GM10847 (cell line): Measurements from ENCODE around the gene CCL28.

Source experiments
- POLR2A ChIP-seq: IDR thresholded peaks from 2 replicates; pipeline ENCODE4 v1.6.1; 2011; ENCODE audit not compliant: insufficient read length; ENCODE audit errors: extremely low read depth

CCL28 gene, protein sequence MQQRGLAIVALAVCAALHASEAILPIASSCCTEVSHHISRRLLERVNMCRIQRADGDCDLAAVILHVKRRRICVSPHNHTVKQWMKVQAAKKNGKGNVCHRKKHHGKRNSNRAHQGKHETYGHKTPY

DNA sequence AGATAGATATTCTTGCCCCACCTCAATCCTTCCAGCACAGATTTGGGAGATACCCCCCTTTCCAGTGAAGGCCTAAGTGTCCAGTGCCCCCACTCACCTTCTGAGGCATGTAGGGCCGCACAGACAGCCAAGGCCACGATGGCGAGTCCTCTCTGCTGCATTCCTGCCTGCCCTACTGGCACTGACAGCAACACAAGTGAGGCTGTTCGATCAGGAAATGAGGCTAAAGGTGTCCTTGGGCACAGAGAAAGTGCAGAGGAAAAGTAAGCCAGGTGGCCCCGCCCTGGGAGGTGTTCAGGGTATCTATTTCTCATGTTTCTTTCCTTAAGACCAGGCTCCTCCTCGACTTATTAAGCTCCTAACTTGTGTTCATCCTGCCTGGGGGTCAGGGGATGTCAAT lies at the start of gene CCL28:
CCL28 (minus strand) TSS at position 236 of the 400 bp plus-strand sequence; CDS start at position 161, 75 bp downstream.
- no peak for TF ChIP-seq POLR2A

DNA sequence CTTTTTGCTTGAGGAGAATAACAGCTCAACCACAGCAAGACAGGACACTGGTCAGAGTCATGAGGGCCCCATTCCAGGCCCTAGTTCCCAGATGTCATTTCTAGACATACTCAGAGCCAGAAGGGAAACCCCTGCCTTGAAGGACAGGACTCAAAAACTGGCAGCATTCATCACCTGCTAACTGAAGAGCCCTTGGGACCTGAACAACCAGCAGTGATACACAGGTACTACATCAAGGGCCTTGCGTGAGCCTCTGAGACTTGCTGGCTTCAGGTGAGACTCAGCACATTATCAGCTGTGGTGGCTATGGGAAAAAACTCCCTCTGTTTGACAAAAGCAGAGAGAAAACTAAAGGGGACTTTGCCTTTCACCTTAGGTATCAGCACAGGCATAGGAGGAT lies 48.9 kb upstream of the CCL28 start:
- TF ChIP-seq POLR2A: no peak

DNA sequence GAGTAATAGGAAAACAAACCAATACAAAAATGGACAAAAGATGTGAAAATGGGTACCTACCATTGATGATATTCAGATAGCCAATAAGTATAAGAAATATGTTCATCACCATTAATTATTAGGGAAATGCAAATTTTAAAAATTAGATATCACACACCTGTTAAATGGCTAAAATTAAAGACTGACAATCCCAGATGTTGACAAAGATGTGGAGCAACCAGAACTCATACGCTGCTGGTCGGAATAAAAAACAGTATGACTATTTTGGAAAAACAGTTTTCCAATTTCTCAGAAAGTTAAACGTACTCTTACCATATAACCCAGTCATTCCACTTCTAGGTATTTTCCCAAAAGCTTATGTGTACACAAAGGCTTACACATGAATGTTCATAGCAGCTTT lies 44.4 kb upstream of the CCL28 start:
- no peak for TF ChIP-seq POLR2A

DNA sequence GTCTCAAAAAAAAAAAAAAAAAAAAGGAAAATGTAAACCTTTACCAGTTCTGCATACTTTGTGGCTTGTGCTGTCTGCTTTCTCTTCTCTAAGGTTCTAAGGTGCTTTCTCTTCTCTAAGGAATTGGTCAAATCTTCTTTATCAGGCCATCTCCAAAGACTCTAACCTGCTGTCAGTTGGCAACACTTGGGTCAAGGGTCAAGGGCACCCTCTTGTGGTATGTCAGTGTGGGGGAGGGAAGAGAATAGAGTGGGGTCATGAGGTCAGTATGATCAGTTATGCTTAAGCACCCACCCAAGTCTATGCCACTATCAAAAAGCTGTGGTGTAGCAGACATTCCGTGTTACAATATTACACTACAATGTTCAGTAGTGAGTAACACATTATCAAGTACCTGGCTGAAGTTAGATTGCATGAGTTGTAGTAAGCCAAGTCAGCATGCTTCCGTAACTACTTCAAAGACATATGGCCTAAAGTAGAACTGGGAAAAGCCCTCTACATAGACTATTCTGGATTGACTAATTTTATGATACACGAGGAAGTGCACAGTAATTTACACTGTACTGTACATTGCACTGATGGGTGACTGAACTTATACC lies 25.0 kb upstream of the CCL28 start:
- no peak for TF ChIP-seq POLR2A

DNA sequence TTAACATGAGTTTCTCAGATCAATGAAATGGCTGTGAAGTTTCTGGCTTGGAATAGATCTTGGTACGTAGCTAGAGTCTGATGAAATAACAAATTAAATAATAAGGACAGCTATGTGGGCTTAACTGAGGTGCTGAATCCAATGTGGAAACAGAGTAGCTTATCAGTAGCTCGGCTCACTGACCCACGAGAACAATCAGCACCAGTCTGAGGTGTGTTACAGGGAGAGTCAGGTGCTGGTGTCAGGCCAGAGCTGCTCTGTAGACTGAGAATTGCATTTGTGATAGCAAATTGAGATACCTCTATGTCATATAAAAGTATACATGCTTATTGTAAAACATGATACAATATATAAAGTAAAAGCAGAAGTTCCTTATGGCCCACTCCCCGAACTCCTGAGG lies 21.2 kb upstream of the CCL28 start:
- no peak for TF ChIP-seq POLR2A

DNA sequence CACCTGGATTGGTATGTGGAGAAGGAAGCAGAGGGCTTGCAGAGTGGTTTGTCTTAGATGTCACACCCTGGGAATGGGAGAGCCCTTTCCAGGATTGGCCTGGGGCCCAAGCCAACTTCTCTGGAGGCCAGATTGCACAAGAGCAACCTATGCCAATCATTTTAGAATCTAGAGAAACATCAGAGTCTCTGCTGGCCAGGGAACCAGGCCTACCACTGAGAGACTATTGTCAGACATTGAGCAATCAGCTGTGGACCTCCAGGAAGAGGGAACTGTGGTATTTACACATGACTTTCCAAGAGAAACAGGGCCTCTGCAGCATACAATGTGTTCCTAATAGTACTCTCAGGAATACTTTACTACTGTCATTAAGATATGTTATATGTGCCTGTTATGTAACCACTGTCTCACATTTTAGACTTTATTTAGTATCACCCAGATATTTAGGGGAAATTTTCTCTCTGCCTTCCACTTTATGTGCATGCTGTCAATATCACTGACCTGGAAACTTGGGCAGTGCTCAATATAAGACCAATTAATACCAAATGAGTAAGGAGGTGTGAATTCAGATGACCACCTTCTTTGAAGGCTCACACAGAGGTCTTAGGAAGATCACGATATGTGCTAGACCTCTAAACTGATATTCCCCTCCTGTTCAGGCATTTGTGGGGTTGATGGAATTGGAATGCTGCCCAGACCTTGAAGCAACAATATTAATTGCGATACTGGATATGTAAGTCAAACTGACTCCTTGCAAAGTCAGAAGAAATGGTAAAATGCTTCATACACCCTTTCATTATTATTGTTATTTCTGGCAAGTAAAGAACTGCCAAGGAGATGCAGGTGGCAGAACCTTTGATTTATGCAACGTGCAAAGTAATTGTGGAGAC lies 20.5 kb upstream of the CCL28 start:
- TF ChIP-seq POLR2A: no peak

DNA sequence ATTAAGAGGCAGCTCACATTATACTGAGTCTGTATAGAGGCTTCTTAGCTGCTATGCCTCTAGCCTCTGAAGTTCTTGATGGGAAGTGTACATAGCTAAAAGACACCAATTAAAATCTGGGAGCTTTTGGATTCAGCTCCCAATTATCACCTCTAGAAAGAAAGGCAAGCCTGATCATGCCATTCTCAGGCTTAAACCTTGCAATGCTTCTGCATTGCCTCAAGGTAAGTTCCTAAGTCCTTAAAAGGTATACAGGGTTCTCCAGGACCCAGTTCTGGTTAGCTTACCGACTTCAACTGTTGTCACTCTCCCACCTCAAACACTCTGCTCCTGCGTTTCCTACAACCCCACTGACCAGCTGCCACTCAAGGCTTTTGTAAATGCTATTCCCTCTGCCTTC lies 17.5 kb upstream of the CCL28 start:
- no peak for TF ChIP-seq POLR2A

DNA sequence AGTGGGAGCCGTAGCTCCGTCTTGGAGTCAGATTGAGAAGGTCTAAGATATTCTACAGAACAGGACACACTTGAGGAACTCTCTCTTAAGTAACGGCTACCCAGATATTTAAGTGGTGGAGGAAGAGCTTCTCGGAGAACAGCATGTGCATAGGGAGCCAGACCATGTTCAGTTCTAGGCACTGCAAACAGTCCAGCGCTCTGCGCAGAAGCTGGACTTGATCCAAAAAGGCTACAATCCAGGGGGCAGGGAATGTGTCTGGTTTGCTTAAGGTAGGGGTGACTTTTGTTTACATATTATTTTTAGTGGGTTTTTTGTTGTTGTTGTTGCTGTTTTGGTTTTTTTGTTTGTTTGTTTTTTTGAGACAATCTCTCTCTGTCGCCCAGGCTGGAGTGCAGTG lies 16.8 kb upstream of the CCL28 start:
- TF ChIP-seq POLR2A: no peak

DNA sequence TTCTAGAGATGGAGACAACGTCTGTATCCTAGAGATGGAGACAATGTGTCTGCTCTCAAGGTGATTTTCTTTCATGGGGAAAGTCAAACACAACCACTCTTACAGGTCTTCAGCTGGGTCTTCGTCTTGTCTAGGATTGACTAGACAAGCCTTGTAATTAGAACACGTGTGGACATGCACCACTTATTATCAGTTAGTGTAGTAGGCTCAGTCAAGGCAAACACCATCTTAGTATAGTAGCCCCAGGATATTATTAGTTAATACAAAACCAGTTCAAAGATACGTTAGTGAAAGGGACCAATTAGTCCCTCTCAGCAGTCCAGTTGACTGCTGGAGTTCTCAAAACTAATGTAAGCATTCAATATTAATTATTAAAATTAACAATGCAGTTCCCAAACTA lies 15.1 kb upstream of the CCL28 start:
- no peak for TF ChIP-seq POLR2A

DNA sequence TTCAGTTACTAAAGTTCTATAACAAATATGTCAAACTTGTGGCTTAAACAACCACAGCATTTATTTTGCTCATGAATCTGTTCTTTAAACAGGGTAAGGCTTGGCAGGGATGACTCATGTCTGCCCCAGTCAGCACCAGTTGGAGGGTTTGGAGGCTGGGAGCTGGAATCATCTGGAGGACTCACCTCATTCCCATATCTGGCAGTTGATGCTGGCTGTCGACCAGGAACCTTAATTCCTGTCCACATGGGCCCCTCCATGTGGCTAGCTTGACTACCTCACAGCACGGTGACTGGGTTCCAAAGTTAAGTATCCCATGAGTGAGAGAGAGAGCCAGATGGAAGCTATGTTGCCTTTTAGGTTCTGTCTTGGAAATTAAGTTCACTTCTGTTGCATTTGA lies 13.8 kb upstream of the CCL28 start:
- no peak for TF ChIP-seq POLR2A

DNA sequence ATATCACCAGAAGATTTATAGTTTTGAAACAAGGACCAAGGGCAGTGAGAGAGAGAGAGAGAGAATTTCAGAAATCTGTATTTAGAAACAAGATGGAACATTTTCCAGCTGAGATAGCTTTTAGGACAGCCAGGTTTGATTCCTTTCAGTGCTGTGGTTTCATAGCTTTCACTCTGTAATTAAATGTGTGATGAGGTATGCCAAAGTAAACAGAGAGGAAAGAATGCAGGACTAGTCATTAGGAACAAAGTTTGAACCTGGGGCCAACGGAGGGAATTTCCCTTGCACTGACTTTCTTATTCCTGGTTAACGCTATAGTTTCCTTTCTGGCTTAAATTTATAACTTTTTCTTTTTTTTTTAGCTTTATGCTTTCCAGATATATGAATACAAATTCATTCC lies 10.0 kb upstream of the CCL28 start:
- TF ChIP-seq POLR2A: no peak

DNA sequence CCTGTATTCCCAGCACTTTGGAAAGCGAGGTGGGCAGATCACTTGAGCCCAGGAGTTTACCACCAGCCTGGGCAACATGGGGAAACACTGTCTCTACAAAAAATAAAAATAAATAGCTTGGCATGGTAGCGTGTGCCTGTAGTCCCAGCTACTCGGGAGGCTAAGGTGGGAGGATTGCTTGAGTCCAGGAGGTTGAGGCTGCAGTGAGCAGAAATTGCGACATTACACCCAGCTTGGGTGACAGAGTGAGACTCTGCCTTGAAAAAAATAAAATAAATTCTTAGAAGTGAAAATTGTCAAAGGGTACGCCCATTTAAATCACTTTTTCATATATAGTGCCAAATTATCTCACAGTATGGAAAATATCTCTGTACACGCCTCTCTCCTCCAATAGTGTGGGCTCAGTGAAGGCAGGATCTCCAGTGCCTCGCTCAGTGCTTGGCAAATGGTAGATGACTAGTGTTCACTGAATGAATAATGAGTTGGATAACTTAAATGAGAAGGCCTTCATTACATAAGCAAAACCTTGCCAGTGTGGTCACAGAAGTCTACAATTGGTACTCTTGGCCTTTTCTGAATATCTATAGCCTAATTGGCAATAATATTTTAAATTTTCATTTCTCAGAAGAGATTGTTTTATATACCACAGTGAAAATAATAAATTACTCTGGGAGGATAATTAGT lies 9.4 kb upstream of the CCL28 start:
- TF ChIP-seq POLR2A: no peak

DNA sequence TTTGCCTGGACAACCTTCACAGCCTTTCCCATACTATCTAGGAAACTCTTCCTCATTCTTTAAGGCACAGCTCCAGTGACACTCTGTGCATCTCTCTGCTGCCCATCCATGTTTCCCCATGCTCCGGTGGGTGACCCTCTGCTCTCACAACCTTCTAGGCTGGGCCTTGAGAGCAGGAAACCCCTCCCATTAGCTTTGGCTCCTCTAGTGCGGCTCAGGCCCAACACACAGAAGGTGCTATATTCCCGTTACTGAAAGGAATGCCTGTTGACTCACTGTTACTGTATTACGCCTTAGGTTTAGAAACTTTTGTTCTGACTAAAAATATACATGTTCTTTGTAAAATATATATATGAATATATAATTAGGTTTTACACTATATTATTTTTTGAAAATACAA lies 8.1 kb upstream of the CCL28 start:
- TF ChIP-seq POLR2A: no peak

DNA sequence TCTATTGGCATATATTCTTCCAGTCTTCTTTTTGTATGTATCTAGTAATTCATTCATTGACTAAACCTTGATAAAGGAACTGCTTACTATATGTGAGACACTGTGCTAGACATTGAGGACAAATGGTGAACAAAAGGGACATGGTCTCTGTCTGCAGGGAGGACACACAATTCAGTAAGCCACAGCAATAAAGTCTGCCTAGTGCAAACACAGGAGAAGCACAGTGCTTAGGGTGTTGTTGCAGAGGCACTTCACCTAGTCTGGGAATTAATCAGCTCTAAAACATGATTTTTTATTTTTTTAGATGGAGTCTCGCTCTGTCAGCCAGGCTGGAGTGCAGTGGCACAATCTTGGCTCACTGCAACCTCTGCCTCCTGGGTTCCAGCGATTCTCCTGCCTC lies 6.4 kb upstream of the CCL28 start:
- no peak for TF ChIP-seq POLR2A

DNA sequence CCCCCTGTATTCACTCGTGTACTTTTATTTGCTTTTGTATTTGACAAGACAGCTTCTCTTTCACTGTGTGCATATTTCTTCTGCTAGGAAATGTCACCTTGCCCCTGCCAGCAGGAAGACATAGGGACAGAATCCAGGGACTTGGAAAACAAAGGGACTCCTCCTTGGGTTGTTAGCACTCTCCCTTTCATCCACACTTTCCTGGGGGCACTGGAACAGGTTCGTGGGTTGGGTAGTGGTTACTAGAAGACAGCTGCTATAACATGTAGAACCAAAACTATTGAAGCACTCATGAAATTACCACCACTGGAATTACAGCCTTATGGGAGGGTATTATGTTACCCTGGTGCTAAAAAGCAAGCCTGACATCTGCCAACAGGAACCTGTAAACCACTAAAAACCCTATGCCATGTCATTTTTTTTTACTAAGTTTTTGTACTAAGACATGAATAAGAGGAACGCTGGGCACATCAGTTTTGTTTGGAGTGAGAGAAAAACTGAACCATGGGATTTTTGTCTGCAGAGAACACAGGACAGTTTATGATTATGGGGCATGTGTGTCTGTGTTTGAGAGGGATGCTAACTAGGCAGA lies 4.7 kb upstream of the CCL28 start:
- TF ChIP-seq POLR2A: no peak
